Lung (tissue), 12 donors: ENCODE data around the gene ROBO1. TPM values are rescaled to one million over a fixed set of nuclear protein-coding genes. Genes with fewer than 3 reads are reported as not detected.

Experiments used
- ATAC-seq: fragments of 200-7000 bp; cut with Tn5 transposase; one replicate; pipeline ENCODE4 v1.9.1; 2020; ENCODE audit warnings: moderate number of reproducible peaks; ENCODE audit not compliant: insufficient read depth, low FRiP score
- DNase-seq, 3 donors: peaks; one replicate each; pipeline ENCODE4 v3.0.0-alpha.2; 2013 to 2017
- H3K27ac ChIP-seq, 2 donors: one replicate each; pipeline ENCODE4 v1.5.1; 2013; ENCODE audit warnings: mild to moderate bottlenecking in 2 of 2, moderate library complexity in 2 of 2, control low read depth in 1 of 2, inconsistent platforms in 1 of 2, low read depth in 1 of 2, low read length in 1 of 2
- H3K27me3 ChIP-seq, 3 donors: one replicate each; pipeline ENCODE4 v1.5.1; 2013; ENCODE audit warnings: low read length in 2 of 3; ENCODE audit not compliant: control insufficient read depth in 3 of 3, insufficient read depth in 3 of 3
- H3K36me3 ChIP-seq, 4 donors: one replicate each; pipeline ENCODE4 v1.5.1; 2013; ENCODE audit warnings: low read length in 4 of 4, mild to moderate bottlenecking in 1 of 4, moderate library complexity in 1 of 4; ENCODE audit not compliant: control insufficient read depth in 4 of 4, insufficient read depth in 4 of 4
- H3K4me1 ChIP-seq, 5 donors: one replicate each; pipeline ENCODE4 v1.5.1; 2013; ENCODE audit warnings: low read length in 5 of 5, mild to moderate bottlenecking in 2 of 5, moderate library complexity in 1 of 5; ENCODE audit not compliant: control insufficient read depth in 5 of 5, insufficient read depth in 5 of 5
- H3K4me3 ChIP-seq: one replicate; pipeline ENCODE4 v1.5.1; 2013; ENCODE audit warnings: mild to moderate bottlenecking, control low read depth, moderate library complexity
- H3K9ac ChIP-seq, 2 donors: one replicate each; pipeline ENCODE4 v1.5.1; 2013; ENCODE audit warnings: low read length in 2 of 2, control low read depth in 1 of 2; ENCODE audit not compliant: insufficient read depth in 1 of 2
- H3K9me3 ChIP-seq, 4 donors: one replicate each; pipeline ENCODE4 v1.5.1; 2013; ENCODE audit warnings: low read length in 3 of 4, mild to moderate bottlenecking in 1 of 4, moderate library complexity in 1 of 4; ENCODE audit not compliant: control insufficient read depth in 4 of 4, insufficient read depth in 3 of 4
- CTCF ChIP-seq: IDR thresholded peaks from 2 replicates; pipeline ENCODE4 v1.5.1; 2012; ENCODE audit warnings: mild to moderate bottlenecking; ENCODE audit errors: control extremely low read depth, extremely low read depth
- WGBS, 2 donors: extraction: QIAGEN DNeasy Blood & Tissue Kit; methylation state at CpG; one replicate each; pipeline ENCODE4 v1.1.7; 2013; 5-methylcytosine and 5-hydroxymethylcytosine counted together
- polyA plus RNA-seq, 2 donors: library from polyadenylated mRNA; stranded (reverse); fragments of 200-250 nt; gene quantifications; one replicate each; pipeline ENCODE4 v1.2.1, GENCODE V29; 2013
- total RNA-seq, 2 donors: library from RNA; depleted of rRNA in 1 of 2; stranded (reverse); fragments of >200 nt in 1 of 2; gene quantifications; one replicate each; pipeline ENCODE4 v1.2.1, GENCODE V29; 2014 to 2021
- donor health status: control.
- donor health status: control.
- donor health status: Bipolar disorder and iron deficiency.
- donor health status: healthy.
- donor health status: DM: yes; HTN: yes; CAD: no.

ROBO1 gene
- total and polyA plus RNA-seq, 4 donors: 2.6 to 72.6 (median 15.7) TPM

GRCh38 chr3:78792733-78793132 lies 975.1 kb downstream of the ROBO1 start:
- no peak for ATAC-seq
- H3K27me3 ChIP-seq: no peaks in the 10 kb centered on the region
- peaks cover 0 to 9% (median 0%) of the 10 kb centered on the region in 5 donors for H3K4me1 ChIP-seq
- no peaks in the 10 kb centered on the region for H3K36me3 ChIP-seq
- DNase-seq: no peak
- no peak overlapping the region for H3K27ac ChIP-seq
- H3K9ac ChIP-seq: no peak overlapping the region
- no peak overlapping the region for H3K4me3 ChIP-seq
- no peak for TF ChIP-seq CTCF
- 92 to 94% methylated on average over 1 of the region's 1 CpG for WGBS, 2 donors
- no peaks in the 10 kb centered on the region for H3K9me3 ChIP-seq

GRCh38 chr3:78792212-78792611 lies 975.6 kb downstream of the ROBO1 start:
- Histone ChIP-seq H3K9ac (no peak overlapping the region), H3K4me3 (no peak overlapping the region), H3K27ac (no peak overlapping the region), H3K4me1 (peaks cover 0 to 7% (median 0%) of the 10 kb centered on the region in 5 donors), H3K9me3 (no peaks in the 10 kb centered on the region), H3K27me3 (no peaks in the 10 kb centered on the region), H3K36me3 (no peaks in the 10 kb centered on the region)
- no peak for DNase-seq
- no peak for TF ChIP-seq CTCF
- 88 to 93% methylated on average over 1 of the region's 1 CpG for WGBS, 2 donors
- ATAC-seq: no peak

- no peak for ATAC-seq
- Histone ChIP-seq H3K4me3 (no peak overlapping the region), H3K36me3 (no peaks in the 10 kb centered on the region), H3K4me1 (peaks cover 0 to 3% (median 0%) of the 10 kb centered on the region in 5 donors), H3K9me3 (no peaks in the 10 kb centered on the region), H3K9ac (no peak overlapping the region), H3K27me3 (no peaks in the 10 kb centered on the region), H3K27ac (no peak overlapping the region)
- no peak for TF ChIP-seq CTCF
- DNase-seq: no peak
- 57 to 64% methylated on average over 3 of the region's 3 CpGs for WGBS, 2 donors
Measured at GRCh38 chr3:78791753-78792152, 976.0 kb downstream of the ROBO1 start.

- Histone ChIP-seq H3K36me3 (no peaks in the 10 kb centered on the region), H3K9me3 (no peaks in the 10 kb centered on the region), H3K9ac (no peak overlapping the region), H3K4me1 (no peaks in the 10 kb centered on the region), H3K27me3 (no peaks in the 10 kb centered on the region), H3K4me3 (no peak overlapping the region), H3K27ac (no peak overlapping the region)
- no peak for DNase-seq
- no peak for ATAC-seq
- TF ChIP-seq CTCF: no peak
- WGBS, 2 donors: 92 to 96% methylated on average over 2 of the region's 2 CpGs
Measured at GRCh38 chr3:78788839-78789238, 979.0 kb downstream of the ROBO1 start.
